GM12878 (cell line): ENCODE data around the gene ARHGEF10L. TPM values are rescaled to one million over a fixed set of nuclear protein-coding genes. Genes with fewer than 3 reads are reported as not detected.

ENCODE experiments used
- ATAC-seq: fragments of 200-7000 bp; cut with Tn5 transposase; 3 replicates; pipeline ENCODE4 v1.9.1; 2020; ENCODE audit warnings: mild to moderate bottlenecking, moderate library complexity
- BruUV-seq: library from RNA; stranded (reverse); fragments of 400-500 nt; replicated peaks from 2 replicates; lab custom pipeline; 2021; lab: Mats Ljungman, UMichigan
- CTCF ChIA-PET: fragments of 300-600 bp; sonication (Branson Sonifier 250); formaldehyde crosslinking; extraction: SDS; loops from one replicate; lab custom pipeline; 2021; ENCODE audit warnings: inconsistent platforms; lab: Yijun Ruan, JAX
- POLR2A ChIA-PET: fragments of 350-600 bp; formaldehyde crosslinking; extraction: SDS; loops from one replicate; lab custom pipeline; 2021; ENCODE audit warnings: inconsistent platforms; lab: Charles Lee
- RAD21 ChIA-PET: fragments of 300-600 bp; sonication (Branson Sonifier 250); formaldehyde crosslinking; loops from one replicate; lab custom pipeline; 2023; ENCODE audit warnings: antibody characterized with exemption; ENCODE audit not compliant: unreplicated experiment; lab: Charles Lee
- SMC1A ChIA-PET: fragments of 300-600 bp; sonication (Branson Sonifier 250); formaldehyde crosslinking; loops from one replicate; lab custom pipeline; 2023; ENCODE audit not compliant: unreplicated experiment, uncharacterized antibody; lab: Charles Lee
- DNase-seq: peaks from one replicate; pipeline ENCODE4 v3.0.0-alpha.2; 2011; ENCODE audit warnings: low read depth, low spot score
- FAIRE-seq: peaks from 3 replicates; lab custom pipeline; 2011; peaks lifted over from hg19 to GRCh38; lab: Jason Lieb, UNC
- H2AFZ ChIP-seq: 2 replicates; pipeline ENCODE4 v1.6.0; 2011; ENCODE audit warnings: low read depth, low read length, control low read depth; ENCODE audit not compliant: control insufficient read depth
- H3K27ac ChIP-seq: 2 replicates; pipeline ENCODE4 v1.5.1; 2011; ENCODE audit warnings: control low read depth; ENCODE audit not compliant: control insufficient read depth, insufficient read depth
- H3K27me3 ChIP-seq, 2 experiments: replicated peaks in 1 of 2; 2 replicates each; pipeline versions ENCODE4 v1.6.0 to v1.6.1; 2011; ENCODE audit warnings: low read length in 1 of 2; ENCODE audit not compliant: control insufficient read depth in 2 of 2, insufficient read depth in 2 of 2
- H3K36me3 ChIP-seq, 2 experiments: 2 replicates each; pipeline ENCODE4 v1.5.1; 2011; ENCODE audit warnings: low read length in 1 of 2; ENCODE audit not compliant: control insufficient read depth in 2 of 2, insufficient read depth in 2 of 2
- H3K4me1 ChIP-seq: 2 replicates; pipeline ENCODE4 v1.6.1; 2011; ENCODE audit warnings: mild to moderate bottlenecking, low read length, moderate library complexity, mixed read lengths; ENCODE audit not compliant: control insufficient read depth, insufficient read depth
- H3K4me2 ChIP-seq: 2 replicates; pipeline ENCODE4 v1.6.0; 2011; ENCODE audit warnings: control low read depth; ENCODE audit not compliant: control insufficient read depth, insufficient read depth
- H3K4me3 ChIP-seq: fragments of 200-600 bp; sonication (generic); 2 replicates; pipeline ENCODE4 v1.5.1; 2016
- H3K79me2 ChIP-seq: 2 replicates; pipeline ENCODE4 v1.6.0; 2011; ENCODE audit warnings: low read length; ENCODE audit not compliant: control insufficient read depth, insufficient read depth
- H3K9ac ChIP-seq: 2 replicates; pipeline ENCODE4 v1.8.0; 2011; ENCODE audit warnings: low read length, control low read depth, mixed read lengths; ENCODE audit not compliant: control insufficient read depth, insufficient read depth
- H3K9me3 ChIP-seq: replicated peaks from 3 replicates; pipeline ENCODE4 v1.5.1; 2011; ENCODE audit warnings: mild to moderate bottlenecking, low read length; ENCODE audit not compliant: control insufficient read depth, insufficient read depth
- H4K20me1 ChIP-seq: 2 replicates; pipeline ENCODE4 v1.6.0; 2011; ENCODE audit not compliant: control insufficient read depth, insufficient read depth
- ATF3 ChIP-seq: IDR thresholded peaks from 2 replicates; pipeline ENCODE4 v1.6.1; 2011; ENCODE audit warnings: low read depth, mild to moderate bottlenecking, low read length, moderate library complexity, borderline replicate concordance; ENCODE audit errors: extremely low read depth
- BACH1 ChIP-seq: fragments of 450-650 bp; IDR thresholded peaks from 2 replicates; pipeline ENCODE4 v1.6.1; 2017; ENCODE audit warnings: mild to moderate bottlenecking, borderline replicate concordance
- CBX5 ChIP-seq: sonication (generic); IDR thresholded peaks from 2 replicates; pipeline ENCODE4 v1.6.1; 2016; ENCODE audit warnings: low read depth, moderate library complexity, mild to moderate bottlenecking, inconsistent platforms
- CUX1 ChIP-seq: IDR thresholded peaks from 2 replicates; pipeline ENCODE4 v1.6.1; 2012; ENCODE audit warnings: improper control_type of control experiment, low read depth, low read length; ENCODE audit not compliant: insufficient replicate concordance
- DPF2 ChIP-seq: fragments of 450-650 bp; IDR thresholded peaks from 2 replicates; pipeline ENCODE4 v1.6.1; 2017; ENCODE audit warnings: mild to moderate bottlenecking
- E2F4 ChIP-seq: IDR thresholded peaks from 2 replicates; pipeline ENCODE4 v1.6.1; 2012; ENCODE audit warnings: low read depth, low read length, improper control_type of control experiment
- ETV6 ChIP-seq, 2 experiments: fragments of 450-650 bp in 1 of 2; IDR thresholded peaks in 1 of 2; conservative IDR thresholded peaks in 1 of 2; 2 replicates each; pipeline ENCODE4 v1.6.1; 2014; ENCODE audit warnings: antibody characterized with exemption in 1 of 2, borderline replicate concordance in 1 of 2, low read depth in 1 of 2, mild to moderate bottlenecking in 1 of 2, moderate library complexity in 1 of 2
- FOS ChIP-seq: IDR thresholded peaks from 3 replicates; pipeline ENCODE4 v1.6.1; 2011; ENCODE audit warnings: borderline replicate concordance; ENCODE audit not compliant: insufficient read length; ENCODE audit errors: extremely low read depth
- HDAC2 ChIP-seq: fragments of 200-600 bp; sonication (generic); IDR thresholded peaks from 2 replicates; pipeline ENCODE4 v1.6.1; 2017
- IKZF2 ChIP-seq, 2 experiments: fragments of 450-650 bp; IDR thresholded peaks; 2 replicates each; pipeline ENCODE4 v1.6.1; 2017; ENCODE audit warnings: mild to moderate bottlenecking in 2 of 2, moderate library complexity in 2 of 2
- LARP7 ChIP-seq: fragments of 450-650 bp; IDR thresholded peaks from 2 replicates; pipeline ENCODE4 v1.6.1; 2017; ENCODE audit warnings: mild to moderate bottlenecking
- POLR2AphosphoS5 ChIP-seq: IDR thresholded peaks from 2 replicates; pipeline ENCODE4 v1.6.1; 2011; ENCODE audit warnings: mild to moderate bottlenecking, low read length, inconsistent platforms
- POU2F2 ChIP-seq: IDR thresholded peaks from 3 replicates; pipeline ENCODE4 v1.6.1; 2011; ENCODE audit warnings: low read depth, mild to moderate bottlenecking, low read length, borderline replicate concordance
- RELB ChIP-seq: fragments of 450-650 bp; IDR thresholded peaks from 2 replicates; pipeline ENCODE4 v1.6.1; 2017; ENCODE audit warnings: low read depth, mild to moderate bottlenecking, moderate library complexity
- STAT1 ChIP-seq: fragments of 450-650 bp; conservative IDR thresholded peaks from 2 replicates; pipeline ENCODE4 v1.6.1; 2014; ENCODE audit warnings: antibody characterized with exemption, mild to moderate bottlenecking
- SUZ12 ChIP-seq: fragments of 200-600 bp; sonication (generic); IDR thresholded peaks from one replicate; pipeline ENCODE4 v1.6.1; 2018; ENCODE audit warnings: antibody characterized with exemption, mild to moderate bottlenecking; ENCODE audit not compliant: unreplicated experiment
- WGBS: methylation state at CpG from one replicate; pipeline ENCODE4 v1.1.6; 2016; ENCODE audit warnings: low lambda C conversion rate; ENCODE audit not compliant: insufficient replicate concordance, insufficient coverage; ENCODE audit errors: missing lambda C conversion rate; 5-methylcytosine and 5-hydroxymethylcytosine counted together
- in situ Hi-C: fragments of 300-500 bp; cut with MboI; formaldehyde crosslinking; loops from 9 replicates; pipeline ENCODE4 v1.14.3; 2018; ENCODE audit warnings: mixed read lengths
- intact Hi-C: fragments of 100-400 bp; cut with micrococcal nuclease; formaldehyde crosslinking; loops from one replicate; pipeline ENCODE4 v1.14.2; 2022; ENCODE audit not compliant: unreplicated experiment
- polyA plus RNA-seq, 11 experiments: library from polyadenylated mRNA; depleted of rRNA in 4 of 11; unstranded in 6 of 11; stranded (reverse) in 5 of 11; fragments of >200 nt; fragmentation: Nextera tagmentation in 4 of 11; fragmentation: Illumina TruSeq in 1 of 11; extraction: Ambion mirVana in 4 of 11; extraction: Trizol in 1 of 11; gene quantifications; 1 replicate in 1 of 11; 2 replicates in 10 of 11; pipeline versions ENCODE4 v1.2.1 to v1.2.3, GENCODE V29; 2011 to 2016; ENCODE audit warnings: inconsistent platforms in 2 of 11, missing spikeins in 2 of 11, low read depth in 1 of 11
- total RNA-seq, 4 experiments: library from RNA; depleted of rRNA in 3 of 4; stranded (reverse); fragments of >200 nt in 3 of 4; fragmentation: Illumina TruSeq in 1 of 4; extraction: Trizol in 1 of 4; gene quantifications; 2 replicates each; pipeline versions ENCODE4 v1.2.1 to v1.2.3, GENCODE V29; 2013 to 2021

The ARHGEF10L gene
- total and polyA plus RNA-seq, 10 of the 15 experiments (the other 5 are each of a cell fraction or from before 2014, with no cell fraction given) = 0.05 to 0.94 (median 0.28) TPM; not detected in 2

GRCh38 chr1:17610713-17611112, 71.2 kb downstream of the ARHGEF10L start (continued):
- TF ChIP-seq CUX1 (no peak), IKZF2 (IDR thresholded peaks at IDR 0.05) (no peak), E2F4 (no peak), HDAC2 (no peak)

- no peak overlapping the region for H3K9ac ChIP-seq
- intact Hi-C loops (no loop called here), in situ Hi-C loops (no loop called here)
- ATAC-seq (no peak), FAIRE-seq (no peak), DNase-seq (no peak)
- ChIA-PET POLR2A (no interaction called here), SMC1A (no interaction called here), CTCF (interaction anchor here (9.7 kb wide), 1 partner anchor 111 kb away, joined by 255 read pairs; no protein-coding TSS in a partner anchor), RAD21 (interaction anchor here (0.9 to 1.3 kb wide), 2 partner anchors 109 to 120 kb away, joined by 3 read pairs; no protein-coding TSS in a partner anchor)
- peaks cover 0 to 2% of the 10 kb centered on the region in 2 experiments; a peak in 2 of 4 replicates for H3K27me3 ChIP-seq
- H4K20me1 ChIP-seq = no peaks in the 10 kb centered on the region
- no peak overlapping the region for H3K4me2 ChIP-seq
- no peak overlapping the region for H3K27ac ChIP-seq
- no peak overlapping the region for H2AFZ ChIP-seq
- no peaks in the 10 kb centered on the region for H3K36me3 ChIP-seq
- BruUV-seq = no TSS peak
- no peaks in the 10 kb centered on the region for H3K9me3 ChIP-seq
- no peaks in the 10 kb centered on the region for H3K4me1 ChIP-seq
- WGBS = 0% methylated on average over 1 of the region's 1 CpG
- H3K79me2 ChIP-seq = no peaks in the 10 kb centered on the region
- no peak overlapping the region for H3K4me3 ChIP-seq
- TF ChIP-seq POU2F2 (no peak), CBX5 (no peak), LARP7 (no peak), SUZ12 (no peak), POLR2AphosphoS5 (no peak), ETV6 (conservative IDR thresholded peaks at IDR 0.05 in 1 of 2, IDR thresholded peaks at IDR 0.05 in 1 of 2; ENCODE audit: borderline replicate concordance in 1 of 2, low read depth in 1 of 2) (no peak), DPF2 (no peak), STAT1 (no peak), FOS (no peak), RELB (no peak), ATF3 (no peak), BACH1 (no peak)
Measured at GRCh38 chr1:17611991-17612390, 72.5 kb downstream of the ARHGEF10L start.
